Measurements from ENCODE around the gene HOXB9.

GRCh38 chr17:48655913-48656312 is 29.8 kb upstream of the HOXB9 start:
- TF ChIP-seq, protein P1, sequence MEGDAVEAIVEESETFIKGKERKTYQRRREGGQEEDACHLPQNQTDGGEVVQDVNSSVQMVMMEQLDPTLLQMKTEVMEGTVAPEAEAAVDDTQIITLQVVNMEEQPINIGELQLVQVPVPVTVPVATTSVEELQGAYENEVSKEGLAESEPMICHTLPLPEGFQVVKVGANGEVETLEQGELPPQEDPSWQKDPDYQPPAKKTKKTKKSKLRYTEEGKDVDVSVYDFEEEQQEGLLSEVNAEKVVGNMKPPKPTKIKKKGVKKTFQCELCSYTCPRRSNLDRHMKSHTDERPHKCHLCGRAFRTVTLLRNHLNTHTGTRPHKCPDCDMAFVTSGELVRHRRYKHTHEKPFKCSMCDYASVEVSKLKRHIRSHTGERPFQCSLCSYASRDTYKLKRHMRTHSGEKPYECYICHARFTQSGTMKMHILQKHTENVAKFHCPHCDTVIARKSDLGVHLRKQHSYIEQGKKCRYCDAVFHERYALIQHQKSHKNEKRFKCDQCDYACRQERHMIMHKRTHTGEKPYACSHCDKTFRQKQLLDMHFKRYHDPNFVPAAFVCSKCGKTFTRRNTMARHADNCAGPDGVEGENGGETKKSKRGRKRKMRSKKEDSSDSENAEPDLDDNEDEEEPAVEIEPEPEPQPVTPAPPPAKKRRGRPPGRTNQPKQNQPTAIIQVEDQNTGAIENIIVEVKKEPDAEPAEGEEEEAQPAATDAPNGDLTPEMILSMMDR (conservative IDR thresholded peaks at IDR 0.05; ENCODE audit: low read length): no peak
- TF ChIP-seq EZH2phosphoT487 (IDR thresholded peaks at IDR 0.05; ENCODE audit: borderline replicate concordance, low read depth, low read length): no peak
